ENCODE measurements around the gene RNU1-3.
A peak's percentile ranks its signal among the peaks of the same experiment; 100 is the strongest.
"Not testable (repeated sequence)": the region's sequence is repeated elsewhere in the genome, so short reads cannot be mapped to it uniquely, and the experiment has no call there.

RNU1-3 gene

DNA sequence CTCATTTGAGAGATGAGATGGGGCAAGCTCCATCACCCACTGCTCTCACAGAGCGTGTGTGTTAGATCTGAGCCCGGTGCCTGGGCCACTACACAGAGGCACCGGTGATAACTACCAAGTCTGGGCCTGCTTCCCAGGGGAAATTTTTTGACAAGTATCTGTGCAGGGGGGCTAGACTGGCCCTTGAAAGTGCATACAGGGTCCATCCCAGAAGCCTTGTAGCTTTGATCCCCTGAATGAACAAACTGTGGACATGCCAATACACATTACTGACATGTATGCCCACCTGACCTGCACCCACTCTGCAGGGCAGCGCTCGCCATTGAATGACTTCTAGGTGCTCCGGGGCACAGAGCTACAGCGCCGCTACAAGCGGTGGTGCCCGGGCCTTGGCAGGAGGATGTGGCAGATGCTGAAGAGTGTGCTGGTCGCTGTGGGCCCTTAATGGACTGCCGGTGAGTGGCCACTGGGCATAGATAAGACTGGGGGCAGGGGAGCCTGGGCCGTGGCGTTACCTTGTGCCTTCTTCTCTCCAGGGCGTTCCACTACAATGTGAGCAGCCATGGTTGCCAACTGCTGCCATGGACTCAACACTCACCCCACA lies 20.6 kb downstream of the RNU1-3 start:
- DNase-seq (ENCODE audit: low read depth); H3K4me3 ChIP-seq (ENCODE audit: low read depth, low read length): not testable (repeated sequence)

DNA sequence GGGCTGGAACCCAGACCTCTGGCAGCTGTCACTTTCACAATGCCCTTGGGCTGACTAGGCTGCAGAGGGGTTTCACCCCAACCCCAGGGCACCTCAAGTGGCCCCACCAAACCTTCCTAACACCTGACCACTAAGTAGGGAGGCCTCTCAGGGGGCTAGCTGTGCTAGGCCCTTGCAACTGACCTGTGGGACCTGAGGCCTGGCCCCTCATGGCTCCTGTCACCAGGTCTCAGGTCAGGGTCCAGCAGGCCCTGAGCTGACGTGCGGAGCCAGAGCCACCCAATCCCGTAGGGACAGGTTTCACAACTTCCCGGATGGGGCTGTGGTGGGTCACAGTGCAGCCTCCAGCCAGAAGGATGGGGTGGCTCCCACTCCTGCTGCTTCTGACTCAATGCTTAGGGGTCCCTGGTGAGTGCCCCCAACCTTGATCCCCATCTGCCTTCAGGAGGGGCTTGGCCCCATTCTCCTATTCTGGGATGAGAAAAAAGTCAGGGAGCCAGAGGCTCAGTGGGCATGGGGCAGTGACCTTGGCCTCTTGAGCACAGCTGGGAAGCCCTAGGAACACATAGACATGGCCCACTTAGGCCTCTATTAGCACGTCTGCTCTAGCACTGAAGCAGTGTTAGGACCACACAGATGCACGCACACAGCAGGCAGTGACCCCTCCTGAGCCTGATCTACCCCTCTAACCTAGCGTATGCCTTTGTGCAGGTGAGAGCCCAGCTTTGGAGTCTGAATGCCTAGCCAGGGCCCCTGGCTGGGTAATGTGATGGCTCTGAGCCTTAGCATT lies 21.3 kb downstream of the RNU1-3 start:
- TF ChIP-seq POLR2A (IDR thresholded peaks at IDR 0.05; ENCODE audit: extremely low read depth, insufficient read length) (peak; percentile 47), MYC (IDR thresholded peaks at IDR 0.05; ENCODE audit: low read depth, low read length) (peak; percentile 48)
- H3K4me3 ChIP-seq (ENCODE audit: low read depth, low read length), result peak overlapping the region; percentile 79
- DNase-seq (ENCODE audit: low read depth), result peak; percentile 85

DNA sequence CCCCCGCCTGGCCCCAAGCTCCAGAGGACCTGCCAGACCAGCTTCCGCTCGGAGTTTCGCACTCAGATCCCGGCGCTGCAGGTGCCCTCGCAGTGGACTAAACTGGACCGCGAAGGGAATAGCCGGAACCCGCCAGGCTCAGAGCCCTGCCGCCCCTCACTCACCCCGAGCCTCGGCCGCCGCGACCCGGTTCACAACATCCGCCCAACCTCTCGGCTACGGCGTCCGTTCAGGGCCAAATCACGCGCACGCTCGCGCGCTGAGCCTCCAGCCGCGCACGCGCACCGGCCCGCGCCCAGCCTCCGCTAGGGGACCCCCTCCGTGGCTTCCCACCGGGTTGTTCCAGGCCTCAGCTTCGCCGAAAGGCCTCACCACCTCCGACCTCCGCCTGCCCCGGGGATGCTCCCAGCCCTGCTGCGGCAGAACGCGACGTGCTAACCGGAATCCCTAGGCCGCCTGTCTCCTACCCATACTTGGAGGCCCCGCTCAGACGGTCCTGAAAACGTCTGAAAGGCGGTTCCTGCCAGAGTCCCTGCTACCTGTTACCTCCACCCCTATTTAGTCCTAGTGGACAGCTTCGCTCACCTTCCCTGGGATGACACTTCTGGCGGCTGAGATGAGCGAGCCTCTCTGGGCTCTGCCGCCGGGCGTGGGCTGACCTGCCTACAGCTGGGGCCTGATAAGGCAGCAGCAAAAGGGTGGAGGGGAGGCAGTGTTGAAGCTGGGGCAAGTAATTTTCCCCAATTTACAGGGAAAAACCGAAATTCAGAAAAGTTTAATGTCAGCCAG lies 22.1 kb downstream of the RNU1-3 start:
- TF ChIP-seq, protein P1, sequence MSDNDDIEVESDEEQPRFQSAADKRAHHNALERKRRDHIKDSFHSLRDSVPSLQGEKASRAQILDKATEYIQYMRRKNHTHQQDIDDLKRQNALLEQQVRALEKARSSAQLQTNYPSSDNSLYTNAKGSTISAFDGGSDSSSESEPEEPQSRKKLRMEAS (IDR thresholded peaks at IDR 0.05; ENCODE audit: low read depth, low read length), result peak; percentile 85
- TF ChIP-seq, protein P2, sequence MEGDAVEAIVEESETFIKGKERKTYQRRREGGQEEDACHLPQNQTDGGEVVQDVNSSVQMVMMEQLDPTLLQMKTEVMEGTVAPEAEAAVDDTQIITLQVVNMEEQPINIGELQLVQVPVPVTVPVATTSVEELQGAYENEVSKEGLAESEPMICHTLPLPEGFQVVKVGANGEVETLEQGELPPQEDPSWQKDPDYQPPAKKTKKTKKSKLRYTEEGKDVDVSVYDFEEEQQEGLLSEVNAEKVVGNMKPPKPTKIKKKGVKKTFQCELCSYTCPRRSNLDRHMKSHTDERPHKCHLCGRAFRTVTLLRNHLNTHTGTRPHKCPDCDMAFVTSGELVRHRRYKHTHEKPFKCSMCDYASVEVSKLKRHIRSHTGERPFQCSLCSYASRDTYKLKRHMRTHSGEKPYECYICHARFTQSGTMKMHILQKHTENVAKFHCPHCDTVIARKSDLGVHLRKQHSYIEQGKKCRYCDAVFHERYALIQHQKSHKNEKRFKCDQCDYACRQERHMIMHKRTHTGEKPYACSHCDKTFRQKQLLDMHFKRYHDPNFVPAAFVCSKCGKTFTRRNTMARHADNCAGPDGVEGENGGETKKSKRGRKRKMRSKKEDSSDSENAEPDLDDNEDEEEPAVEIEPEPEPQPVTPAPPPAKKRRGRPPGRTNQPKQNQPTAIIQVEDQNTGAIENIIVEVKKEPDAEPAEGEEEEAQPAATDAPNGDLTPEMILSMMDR (IDR thresholded peaks at IDR 0.05; ENCODE audit: low read depth, low read length), result peak; percentile 46
- TF ChIP-seq POLR2A (IDR thresholded peaks at IDR 0.05; ENCODE audit: extremely low read depth, insufficient read length) (peak; percentile 71), MYC (IDR thresholded peaks at IDR 0.05; ENCODE audit: low read depth, low read length) (peak; percentile 86)
- peak; percentile 97 for DNase-seq (ENCODE audit: low read depth)
- H3K4me3 ChIP-seq (ENCODE audit: low read depth, low read length), result peak overlapping the region; percentile 79

DNA sequence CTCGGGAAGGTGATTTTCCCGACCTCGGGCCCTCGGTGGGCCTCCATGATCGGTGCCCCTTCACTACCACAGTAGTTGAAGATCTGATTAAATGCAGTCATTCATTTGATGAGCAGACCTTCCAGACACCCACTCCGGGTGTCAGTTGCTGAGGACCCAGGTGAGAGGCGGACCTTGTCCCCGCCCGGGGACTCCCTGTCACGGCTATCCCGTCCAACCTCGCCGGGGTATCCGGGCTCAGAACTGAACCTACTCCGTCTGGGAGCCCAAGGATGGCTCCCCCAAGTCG lies 22.6 kb downstream of the RNU1-3 start:
- TF ChIP-seq, protein P2 (IDR thresholded peaks at IDR 0.05; ENCODE audit: low read depth, low read length), result no peak
- TF ChIP-seq MYC (IDR thresholded peaks at IDR 0.05; ENCODE audit: low read depth, low read length), result no peak
- H3K4me3 ChIP-seq (ENCODE audit: low read depth, low read length), result peak overlapping the region; percentile 79
- DNase-seq (ENCODE audit: low read depth), result no peak

DNA sequence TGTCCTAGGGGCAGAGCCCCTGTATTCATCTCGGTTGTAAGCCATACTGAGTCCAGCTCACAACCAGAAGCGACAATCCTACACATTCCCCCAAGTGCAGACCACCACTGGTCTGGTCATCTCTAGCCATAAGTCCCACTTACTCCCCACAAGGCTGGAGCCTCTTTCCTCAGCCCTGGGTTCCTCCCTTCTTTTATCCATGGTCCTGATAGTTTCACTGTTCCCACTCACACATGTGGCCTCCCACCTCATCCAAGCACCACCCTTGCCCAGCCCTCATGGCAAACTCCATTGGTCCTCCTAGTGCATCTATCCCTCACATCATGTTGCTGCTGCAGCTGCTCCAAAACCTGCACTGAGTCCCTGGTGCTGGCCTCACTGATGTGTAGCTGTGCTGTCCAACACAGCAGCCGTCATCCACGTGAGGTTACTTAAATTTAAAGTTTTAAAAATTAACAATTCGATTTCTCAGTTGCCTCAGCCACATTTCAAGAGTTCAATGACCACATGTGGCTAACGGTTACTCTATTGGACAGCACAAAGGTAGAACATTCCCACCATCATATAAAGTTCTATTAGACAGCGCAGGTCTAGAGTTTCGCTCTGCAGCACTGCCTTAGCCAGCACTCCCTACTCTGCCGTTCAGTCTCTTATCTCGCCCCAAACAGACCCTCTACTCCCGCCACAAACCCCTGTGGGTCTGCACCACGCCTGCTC lies 23.1 kb downstream of the RNU1-3 start:
- peak; percentile 27 for DNase-seq (ENCODE audit: low read depth)
- TF ChIP-seq MYC (IDR thresholded peaks at IDR 0.05; ENCODE audit: low read depth, low read length), result 0 out of 2 replicates have a peak, but pooled peaks have one; percentile 16
- H3K4me3 ChIP-seq (ENCODE audit: low read depth, low read length), result peak overlapping the region; percentile 79

DNA sequence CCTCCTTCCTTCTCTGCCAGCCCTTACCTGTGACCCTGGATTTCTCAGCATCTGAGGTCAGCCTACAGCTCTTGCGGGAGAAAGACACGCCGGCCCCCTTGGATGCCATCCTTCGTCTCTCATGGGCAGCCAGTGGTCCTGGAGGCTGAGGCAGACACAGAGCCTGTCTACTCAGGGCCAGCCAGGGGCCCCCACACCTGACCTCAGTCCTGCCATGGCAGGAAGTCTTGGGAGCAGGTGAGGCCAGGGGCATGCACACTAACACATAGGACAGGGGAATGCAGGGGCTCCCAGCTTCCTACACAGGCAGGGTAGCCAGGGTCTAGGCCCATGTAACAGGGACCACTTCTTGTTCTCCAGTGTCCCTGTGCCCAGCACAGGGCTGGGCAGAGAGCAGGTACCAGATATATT lies 23.7 kb downstream of the RNU1-3 start:
- H3K4me3 ChIP-seq (ENCODE audit: low read depth, low read length), result peak overlapping the region; percentile 79
- not testable (repeated sequence) for DNase-seq (ENCODE audit: low read depth)

DNA sequence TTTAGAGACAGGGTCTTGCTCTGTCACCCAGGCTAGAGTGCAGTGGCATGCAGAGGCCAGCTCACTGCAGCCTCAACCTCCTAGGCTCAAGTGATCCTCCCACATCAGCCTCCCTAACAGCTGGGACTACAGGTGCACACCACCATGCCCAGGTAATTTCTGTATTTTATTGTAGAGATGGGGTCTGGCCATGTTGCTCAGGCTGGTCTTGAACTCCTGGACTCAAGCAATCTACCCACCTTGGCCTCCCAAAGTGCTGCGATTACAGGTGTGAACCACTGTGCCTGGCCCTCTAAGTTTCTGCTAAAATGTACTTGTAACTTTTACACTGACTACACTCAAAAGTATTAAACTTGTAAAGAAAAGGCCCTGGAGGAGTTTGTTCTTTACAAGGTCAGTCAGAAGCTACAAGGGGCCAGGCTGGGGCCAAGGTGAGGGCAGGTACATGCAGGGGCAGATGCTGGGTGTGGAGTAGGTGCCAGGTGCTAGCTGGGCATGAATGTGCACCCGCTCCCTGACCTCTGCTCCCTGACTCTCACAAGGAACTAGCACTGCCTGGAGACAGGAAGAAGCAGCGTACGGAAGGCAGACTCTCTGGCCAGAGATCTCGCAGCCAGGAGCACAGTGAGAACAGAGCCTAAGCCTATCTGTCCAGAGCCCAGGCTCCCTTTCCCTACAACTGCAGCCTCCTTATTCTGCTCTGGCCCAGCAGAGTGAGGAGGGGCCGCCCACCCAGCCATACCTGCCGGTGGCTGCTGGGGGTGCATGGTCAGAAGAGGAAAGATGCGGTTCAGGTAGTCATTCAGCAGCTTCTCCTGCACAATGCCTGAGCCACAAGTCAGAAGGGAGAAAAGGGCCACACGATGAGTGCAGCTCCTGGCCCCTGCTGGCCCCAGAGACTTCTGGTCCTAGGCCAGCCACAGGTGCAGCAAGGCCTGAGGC lies 24.5 kb downstream of the RNU1-3 start:
- DNase-seq (ENCODE audit: low read depth), result not testable (repeated sequence)

DNA sequence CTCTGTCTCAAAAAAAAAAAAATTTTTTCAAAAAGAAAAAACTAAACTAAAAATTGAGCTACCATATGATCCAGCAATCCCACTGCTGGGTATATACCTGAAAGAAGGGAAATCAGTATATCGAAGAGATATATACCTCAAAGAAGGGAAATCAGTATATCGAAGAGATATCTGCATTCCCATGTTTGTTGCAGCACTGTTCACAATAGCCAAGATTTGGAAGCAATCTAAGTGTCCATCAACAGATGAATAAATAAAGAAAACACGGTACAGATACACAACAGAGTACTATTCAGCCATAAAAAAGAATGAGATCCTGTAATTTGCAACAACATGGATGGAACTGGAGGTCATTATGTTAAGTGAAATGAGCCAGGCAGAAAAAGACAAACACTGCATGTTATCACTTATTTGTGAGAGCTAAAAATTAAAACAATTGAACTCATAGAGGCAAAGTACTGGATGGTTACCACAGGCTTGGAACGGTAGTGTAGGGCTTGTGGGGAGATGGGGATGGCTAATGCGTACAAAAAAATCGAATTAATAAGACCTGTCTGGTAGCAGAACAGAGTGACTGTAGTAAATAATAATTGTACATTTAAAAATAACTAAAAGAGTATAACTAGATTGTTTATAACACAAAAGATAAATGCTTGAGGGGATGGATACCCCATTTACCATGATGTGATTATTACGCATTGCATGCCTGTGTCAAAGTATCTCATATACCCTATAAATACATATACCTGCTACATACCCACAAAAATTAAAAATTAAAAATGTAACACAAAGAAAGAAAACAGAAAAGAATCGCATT lies 25.4 kb downstream of the RNU1-3 start:
- not testable (repeated sequence) for DNase-seq (ENCODE audit: low read depth); H3K4me3 ChIP-seq (ENCODE audit: low read depth, low read length)

More for the DNA sequence above, 24.5 kb downstream of the RNU1-3 start:
- peak overlapping the region; percentile 79 for H3K4me3 ChIP-seq (ENCODE audit: low read depth, low read length)

DNA sequence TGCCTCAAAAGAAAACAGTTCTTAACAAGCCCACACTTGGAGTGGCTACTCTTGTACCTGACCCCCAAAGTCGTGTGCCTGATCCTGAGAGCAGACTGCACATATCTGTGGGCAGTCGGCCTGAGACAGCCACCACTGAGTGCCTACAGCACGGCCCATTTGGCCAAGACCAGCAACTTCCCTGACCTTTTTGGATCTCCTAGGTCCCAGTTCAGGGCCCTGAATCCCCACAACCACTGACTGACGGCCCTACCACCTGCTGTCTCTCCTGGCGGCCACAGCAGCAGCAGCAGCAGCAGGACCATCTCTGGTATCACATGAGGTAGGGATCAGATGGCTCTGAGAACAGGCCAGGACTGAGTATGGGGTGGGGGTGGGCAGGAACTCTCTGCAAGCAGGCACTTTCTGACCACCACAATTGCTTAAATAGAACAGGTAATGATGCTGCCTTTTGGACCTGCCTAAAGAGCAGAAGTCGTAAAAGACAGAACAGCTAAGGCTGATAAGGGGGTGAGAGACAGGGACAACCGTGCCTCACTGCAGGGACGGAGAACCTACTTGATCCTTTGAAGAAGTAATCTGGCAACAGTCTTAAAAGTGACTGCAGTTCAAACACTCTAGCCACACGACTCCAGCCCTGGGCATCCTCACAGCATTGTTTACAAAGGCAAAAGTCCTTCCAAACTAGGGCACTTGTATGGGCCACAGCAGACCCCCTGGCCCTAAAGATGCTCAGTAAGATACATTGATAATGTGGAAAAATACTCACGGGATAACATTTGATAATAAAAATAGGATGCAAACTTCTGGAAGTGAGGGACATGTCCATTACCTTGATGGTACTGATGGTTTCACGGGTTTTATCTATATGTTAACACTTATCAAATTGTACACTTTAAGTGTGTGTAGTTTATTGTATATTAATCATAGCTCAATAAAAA lies 27.4 kb downstream of the RNU1-3 start:
- DNase-seq (ENCODE audit: low read depth); H3K4me3 ChIP-seq (ENCODE audit: low read depth, low read length): not testable (repeated sequence)

DNA sequence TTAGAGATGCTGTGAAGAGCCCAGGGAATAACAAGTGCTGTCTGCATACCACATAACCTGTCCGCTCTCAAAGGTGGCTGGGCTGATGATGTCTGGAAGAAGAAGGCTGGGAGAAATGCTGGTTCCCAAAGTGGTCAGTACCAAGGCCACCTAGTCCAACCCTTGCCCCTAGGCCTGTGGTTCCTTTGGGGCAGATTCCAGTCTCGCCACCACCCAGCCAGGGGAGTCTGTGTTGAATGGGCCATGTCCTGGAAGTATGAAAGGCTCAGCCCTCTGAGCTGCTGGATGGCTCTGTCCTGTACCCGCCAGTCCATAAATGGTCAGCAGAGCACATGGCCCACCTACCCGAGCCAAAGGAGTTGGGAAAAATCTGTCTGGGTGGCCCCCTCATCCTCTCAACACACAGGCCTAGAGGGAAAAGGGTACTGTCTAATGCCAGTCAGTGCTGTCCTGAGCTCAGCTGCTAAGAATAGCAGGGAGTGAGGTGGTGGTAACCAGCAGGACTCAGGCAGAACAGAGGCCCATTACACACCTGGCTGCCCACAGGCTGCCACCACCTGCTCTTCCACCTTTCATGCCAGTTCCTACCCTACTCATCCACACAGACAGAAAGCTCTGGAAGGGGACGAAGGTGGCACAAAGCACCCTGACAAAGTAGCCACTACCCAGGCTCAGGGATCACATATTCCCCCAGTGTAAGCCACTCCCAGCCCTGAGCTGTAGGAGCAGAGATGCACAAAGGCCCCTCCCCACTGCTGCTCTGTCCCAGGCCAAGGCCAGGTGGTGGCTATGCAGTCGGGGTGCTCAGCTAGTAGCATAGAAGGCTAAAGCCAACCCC lies 28.6 kb downstream of the RNU1-3 start:
- DNase-seq (ENCODE audit: low read depth); H3K4me3 ChIP-seq (ENCODE audit: low read depth, low read length): not testable (repeated sequence)

DNA sequence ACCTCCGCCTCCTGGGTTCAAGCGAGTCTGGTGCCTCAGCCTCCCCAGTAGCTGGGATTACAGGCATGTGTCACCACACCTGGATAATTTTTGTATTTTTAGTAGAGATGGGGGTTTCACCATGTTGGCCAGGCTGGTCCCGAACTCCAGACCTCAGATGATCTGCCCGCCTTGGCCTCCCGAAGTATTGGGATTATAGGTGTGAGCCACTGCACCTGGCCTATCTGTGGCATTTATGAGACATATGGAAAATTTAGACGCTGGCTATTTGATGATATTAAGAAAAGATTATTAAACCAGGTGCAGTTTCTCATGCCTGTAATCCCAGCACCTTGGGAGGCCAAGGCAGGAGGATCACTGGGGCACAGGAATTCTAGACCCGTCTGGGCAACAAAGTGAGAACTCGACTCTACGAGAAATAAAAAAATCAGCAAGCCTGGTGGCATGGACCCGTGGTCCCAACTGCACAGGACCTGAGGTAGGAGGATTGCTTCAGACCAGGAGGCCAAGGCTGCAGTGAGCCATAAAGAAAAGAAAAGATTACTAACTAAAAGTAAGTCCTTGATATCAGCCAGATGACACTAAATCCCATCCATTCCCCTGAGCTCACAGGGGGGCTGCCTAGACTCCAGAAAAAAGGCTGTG lies 30.1 kb downstream of the RNU1-3 start:
- H3K4me3 ChIP-seq (ENCODE audit: low read depth, low read length); DNase-seq (ENCODE audit: low read depth): not testable (repeated sequence)
